HFF-Myc (cell line): Measurements from ENCODE around the gene AMDHD2.
A peak's percentile ranks its signal among the peaks of the same experiment; 100 is the strongest.

Experiments used
- DNase-seq: peaks from one replicate; pipeline ENCODE4 v3.0.0-alpha.2; 2011; ENCODE audit warnings: low read depth; ENCODE audit errors: extremely low read depth
- H3K4me3 ChIP-seq: replicated peaks from 2 replicates; pipeline ENCODE4 v1.5.1; 2011; ENCODE audit warnings: low read depth, mild to moderate bottlenecking, control low read depth, low read length
- TF ChIP-seq, protein P1 (sequence below): IDR thresholded peaks from 2 replicates; pipeline ENCODE4 v1.5.1; 2012; ENCODE audit warnings: mild to moderate bottlenecking, low read depth, low read length, control low read depth; ENCODE audit errors: missing control alignments

AMDHD2 gene

GRCh38 chr16:2519711-2520080 is 475 bp upstream of the AMDHD2 start:
- peak overlapping the region; percentile 73; the same call in 1 of the 2 replicates for H3K4me3 ChIP-seq
- TF ChIP-seq, protein P1, sequence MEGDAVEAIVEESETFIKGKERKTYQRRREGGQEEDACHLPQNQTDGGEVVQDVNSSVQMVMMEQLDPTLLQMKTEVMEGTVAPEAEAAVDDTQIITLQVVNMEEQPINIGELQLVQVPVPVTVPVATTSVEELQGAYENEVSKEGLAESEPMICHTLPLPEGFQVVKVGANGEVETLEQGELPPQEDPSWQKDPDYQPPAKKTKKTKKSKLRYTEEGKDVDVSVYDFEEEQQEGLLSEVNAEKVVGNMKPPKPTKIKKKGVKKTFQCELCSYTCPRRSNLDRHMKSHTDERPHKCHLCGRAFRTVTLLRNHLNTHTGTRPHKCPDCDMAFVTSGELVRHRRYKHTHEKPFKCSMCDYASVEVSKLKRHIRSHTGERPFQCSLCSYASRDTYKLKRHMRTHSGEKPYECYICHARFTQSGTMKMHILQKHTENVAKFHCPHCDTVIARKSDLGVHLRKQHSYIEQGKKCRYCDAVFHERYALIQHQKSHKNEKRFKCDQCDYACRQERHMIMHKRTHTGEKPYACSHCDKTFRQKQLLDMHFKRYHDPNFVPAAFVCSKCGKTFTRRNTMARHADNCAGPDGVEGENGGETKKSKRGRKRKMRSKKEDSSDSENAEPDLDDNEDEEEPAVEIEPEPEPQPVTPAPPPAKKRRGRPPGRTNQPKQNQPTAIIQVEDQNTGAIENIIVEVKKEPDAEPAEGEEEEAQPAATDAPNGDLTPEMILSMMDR: no peak
- DNase-seq: no peak

DNA sequence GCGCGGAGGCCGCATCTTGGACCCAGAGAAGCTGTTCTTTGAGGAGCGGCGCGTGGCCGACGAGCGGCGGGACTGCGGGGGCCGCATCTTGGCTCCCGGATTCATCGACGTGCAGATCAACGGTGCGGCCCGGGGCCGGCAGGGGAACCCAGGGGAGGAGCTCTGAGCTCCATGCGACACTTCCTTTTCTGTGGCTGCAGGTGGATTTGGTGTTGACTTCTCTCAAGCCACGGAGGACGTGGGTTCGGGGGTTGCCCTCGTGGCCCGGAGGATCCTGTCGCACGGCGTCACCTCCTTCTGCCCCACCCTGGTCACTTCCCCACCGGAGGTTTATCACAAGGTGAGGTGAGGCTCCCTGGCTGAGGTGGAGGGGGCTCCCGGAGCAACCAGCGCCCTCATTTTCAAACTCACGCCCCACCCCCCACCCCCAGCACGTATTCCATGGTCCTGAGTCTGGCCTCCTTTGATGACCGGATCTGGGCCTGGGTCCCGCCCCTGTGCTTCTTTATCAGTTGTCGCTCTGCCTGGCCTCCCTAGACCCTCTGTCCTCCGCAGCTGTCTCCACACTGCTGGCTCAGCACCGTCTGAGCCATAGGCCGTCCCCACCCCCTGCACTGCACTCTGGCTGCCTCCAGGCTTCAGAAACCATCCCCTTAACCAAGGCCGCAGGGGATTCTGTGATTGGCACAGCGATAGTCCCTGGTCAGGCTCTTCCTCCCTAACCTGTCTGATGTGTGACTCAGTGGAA is 787 bp downstream of the AMDHD2 start:
- DNase-seq: no peak
- peak overlapping the region; percentile 73 for H3K4me3 ChIP-seq
- TF ChIP-seq, protein P1: no peak

DNA sequence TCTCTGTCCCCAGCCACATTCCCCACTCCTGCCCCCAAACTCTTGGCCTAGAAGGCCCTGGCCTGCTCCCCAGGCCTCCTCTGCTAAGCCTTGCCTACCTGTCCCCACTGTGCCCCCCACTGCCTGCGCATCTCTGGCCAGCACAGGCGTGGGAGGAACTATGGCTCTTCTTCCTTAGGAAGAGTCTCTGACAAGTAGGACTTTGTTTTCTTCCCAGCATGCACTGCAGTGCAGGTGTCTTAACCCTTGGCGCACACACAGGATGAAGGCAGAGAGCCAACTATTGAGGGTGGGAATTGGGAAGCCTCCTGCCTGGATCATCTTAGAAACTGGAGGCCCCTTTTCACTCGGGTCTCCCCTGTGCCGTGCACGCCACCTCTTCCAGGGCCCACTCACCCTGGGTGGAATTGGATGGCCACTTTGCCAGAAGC is 3.6 kb downstream of the AMDHD2 start:
- H3K4me3 ChIP-seq: no peak overlapping the region
- no peak for DNase-seq
- TF ChIP-seq, protein P1: no peak

DNA sequence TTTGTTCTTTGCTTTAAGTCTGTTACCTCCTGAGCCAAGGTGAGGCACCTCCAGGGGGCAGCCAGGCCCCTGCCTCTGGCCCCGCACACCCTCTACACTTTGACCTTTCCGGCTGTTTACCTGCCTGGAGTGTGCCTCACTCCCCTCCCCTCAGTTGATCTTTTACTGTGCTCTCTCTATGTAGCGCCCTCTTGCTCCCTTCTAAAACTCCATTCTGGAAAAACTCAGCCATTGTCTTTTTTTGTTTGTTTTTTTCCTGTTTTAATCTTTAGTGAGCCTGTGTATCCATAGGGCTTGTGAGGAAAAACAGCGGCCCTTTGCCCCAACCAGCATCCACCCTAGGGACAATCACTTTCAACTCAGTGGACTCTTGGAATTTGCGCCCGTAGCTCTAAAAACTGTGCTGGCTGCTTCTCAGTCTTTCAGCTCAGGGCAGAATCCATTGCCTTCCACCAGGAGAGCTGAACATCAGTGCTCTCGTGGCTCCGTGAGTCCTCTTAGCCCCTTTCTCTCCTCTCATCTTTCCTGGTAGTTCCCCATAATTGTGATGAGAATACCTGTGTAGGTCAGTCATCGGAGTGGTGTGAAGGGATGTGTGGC is 4.3 kb downstream of the AMDHD2 start:
- TF ChIP-seq, protein P1: no peak

DNA sequence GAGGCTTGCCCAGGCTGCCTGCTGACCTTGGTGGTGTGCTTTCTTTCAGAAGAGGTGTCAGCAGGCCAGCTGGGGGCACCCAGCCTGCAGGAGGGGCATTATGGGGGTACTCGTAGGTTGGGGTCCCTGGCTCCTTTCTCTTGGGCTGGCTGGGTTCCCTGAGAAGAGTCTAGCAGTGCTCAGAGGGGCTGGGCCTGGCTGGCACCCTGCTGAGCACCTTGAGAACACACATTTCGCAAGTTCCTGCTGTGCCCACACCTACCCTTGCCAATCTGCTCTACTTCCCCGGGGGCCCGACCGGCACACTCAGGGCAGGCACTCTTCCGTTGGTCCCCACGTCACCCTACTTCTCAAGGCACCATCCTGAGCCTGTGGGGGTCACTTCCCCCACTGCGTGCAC is 6.0 kb downstream of the AMDHD2 start:
- no peak overlapping the region for H3K4me3 ChIP-seq
- TF ChIP-seq, protein P1: no peak
- no peak for DNase-seq

More for the DNA sequence above, 4.3 kb downstream of the AMDHD2 start:
- no peak overlapping the region for H3K4me3 ChIP-seq
- no peak for DNase-seq

DNA sequence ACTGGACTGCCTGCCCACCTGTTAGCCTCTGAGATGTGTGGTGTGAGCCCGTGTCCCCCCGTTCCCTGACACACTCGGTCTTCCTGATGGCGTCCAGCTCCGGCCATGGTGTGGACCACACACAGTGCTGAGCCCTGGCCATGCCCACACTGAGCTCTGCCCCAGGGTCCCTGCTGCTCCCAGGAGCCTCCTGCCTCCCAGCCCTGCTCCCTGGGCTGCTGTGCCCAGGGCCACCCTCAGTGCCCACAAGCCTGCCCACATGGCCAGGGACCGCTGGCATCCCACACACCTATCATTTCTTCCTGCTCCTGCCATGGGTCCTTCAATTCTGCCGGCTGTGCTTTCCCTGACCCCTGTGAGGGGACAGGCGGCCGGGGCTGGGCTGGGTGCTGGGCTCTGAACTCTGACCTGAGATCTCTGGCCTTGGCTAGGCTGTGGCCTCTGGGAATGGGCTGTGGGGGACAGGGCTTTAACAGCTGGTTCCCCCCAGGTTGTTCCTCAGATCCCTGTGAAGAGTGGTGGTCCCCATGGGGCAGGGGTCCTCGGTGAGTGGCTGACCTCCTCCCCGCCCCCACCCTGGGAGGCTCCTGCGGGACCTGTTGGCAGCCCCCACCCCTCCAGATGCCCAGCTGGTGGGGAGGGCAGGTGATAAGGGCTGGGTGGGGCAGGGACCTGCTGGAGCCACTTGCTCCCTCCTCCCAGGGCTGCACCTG is 7.1 kb downstream of the AMDHD2 start:
- no peak overlapping the region for H3K4me3 ChIP-seq
- TF ChIP-seq, protein P1: no peak
- no peak for DNase-seq
